Panc1 (cell line): ENCODE measurements around the gene HSBP1L1. TPM values are rescaled to one million over a fixed set of nuclear protein-coding genes. Genes with fewer than 3 reads are reported as not detected.

ENCODE experiments used
- ATAC-seq: fragments of 200-7000 bp; cut with Tn5 transposase; 2 replicates; pipeline ENCODE4 v1.9.1; 2020; ENCODE audit warnings: mild to moderate bottlenecking, moderate library complexity
- BruUV-seq: library from RNA; stranded (reverse); fragments of 400-500 nt; replicated peaks from 2 replicates; lab custom pipeline; 2021; lab: Mats Ljungman, UMichigan
- CTCF ChIA-PET: fragments of 300-600 bp; sonication (Branson Sonifier 250); formaldehyde crosslinking; loops from one replicate; lab custom pipeline; 2022; ENCODE audit warnings: antibody characterized with exemption; lab: Charles Lee
- POLR2A ChIA-PET: fragments of 300-600 bp; sonication (Branson Sonifier 250); formaldehyde crosslinking; loops from one replicate; lab custom pipeline; 2022; ENCODE audit warnings: antibody characterized with exemption; lab: Charles Lee
- DNase-seq: peaks from one replicate; pipeline ENCODE4 v3.0.0-alpha.2; 2010; ENCODE audit warnings: low read depth, low spot score
- H3K27ac ChIP-seq: 2 replicates; pipeline ENCODE4 v1.5.1; 2011; ENCODE audit warnings: mild to moderate bottlenecking, low read length, inconsistent platforms
- H3K27me3 ChIP-seq: fragments of 200-500 bp; sonication (Bioruptor generic); 2 replicates; pipeline ENCODE4 v1.6.0; 2014; ENCODE audit warnings: low read length, inconsistent platforms; ENCODE audit not compliant: control insufficient read depth, insufficient read depth
- H3K36me3 ChIP-seq: fragments of 200-500 bp; sonication (Bioruptor generic); 2 replicates; pipeline ENCODE4 v1.5.1; 2014; ENCODE audit warnings: inconsistent platforms, mild to moderate bottlenecking, low read length, moderate library complexity; ENCODE audit not compliant: control insufficient read depth, insufficient read depth
- H3K4me1 ChIP-seq: 2 replicates; pipeline ENCODE4 v1.5.1; 2011; ENCODE audit warnings: inconsistent platforms, mild to moderate bottlenecking, low read length, moderate library complexity; ENCODE audit not compliant: control insufficient read depth, insufficient read depth
- H3K4me3 ChIP-seq, 2 experiments: 2 replicates each; pipeline ENCODE4 v1.5.1; 2011 to 2012; ENCODE audit warnings: low read depth in 2 of 2, low read length in 2 of 2, mild to moderate bottlenecking in 2 of 2, inconsistent platforms in 1 of 2, moderate library complexity in 1 of 2
- H3K9me3 ChIP-seq: fragments of 200-500 bp; sonication (Bioruptor generic); 2 replicates; pipeline ENCODE4 v1.5.1; 2014; ENCODE audit warnings: low read depth, mild to moderate bottlenecking, inconsistent platforms, low read length, moderate library complexity; ENCODE audit not compliant: control insufficient read depth, insufficient read depth
- POLR2AphosphoS5 ChIP-seq: IDR thresholded peaks from 2 replicates; pipeline ENCODE4 v1.6.1; 2012; ENCODE audit warnings: mild to moderate bottlenecking, low read depth, low read length, moderate library complexity
- SIN3A ChIP-seq: IDR thresholded peaks from 2 replicates; pipeline ENCODE4 v1.6.1; 2012; ENCODE audit warnings: low read depth, mild to moderate bottlenecking, low read length, moderate library complexity, borderline replicate concordance; ENCODE audit not compliant: insufficient read depth
- TCF7L2 ChIP-seq: IDR thresholded peaks from 2 replicates; pipeline ENCODE4 v1.6.1; 2011; ENCODE audit warnings: mild to moderate bottlenecking, low read depth, low read length, inconsistent platforms
- in situ Hi-C: cut with HindIII; loops from 2 replicates; pipeline ENCODE4 v1.10.0; 2016; ENCODE audit warnings: low sequenced_read_pairs, low pct_unique_long_range_greater_than_20kb
- intact Hi-C: fragments of 100-400 bp; cut with micrococcal nuclease; formaldehyde crosslinking; loops from one replicate; pipeline ENCODE4 v1.10.0; 2022; ENCODE audit not compliant: unreplicated experiment
- total RNA-seq: library from RNA; stranded (reverse); gene quantifications from one replicate; pipeline ENCODE4 v1.2.1, GENCODE V29; 2021; ENCODE audit not compliant: unreplicated experiment
- TF ChIP-seq, protein P1 (sequence below): fragments of 450-650 bp; IDR thresholded peaks from 2 replicates; pipeline ENCODE4 v1.5.1; 2017; ENCODE audit warnings: mild to moderate bottlenecking
- TF ChIP-seq, protein P2 (sequence below), 2 experiments: IDR thresholded peaks; 2 replicates each; pipeline ENCODE4 v1.6.1; 2011 to 2012; ENCODE audit warnings: low read depth in 2 of 2, control low read depth in 1 of 2, low read length in 1 of 2, mild to moderate bottlenecking in 1 of 2, moderate library complexity in 1 of 2; ENCODE audit not compliant: insufficient read depth in 1 of 2

The HSBP1L1 gene
- total RNA-seq, 1 experiment from 2014 or later, result 45.4 TPM

DNA sequence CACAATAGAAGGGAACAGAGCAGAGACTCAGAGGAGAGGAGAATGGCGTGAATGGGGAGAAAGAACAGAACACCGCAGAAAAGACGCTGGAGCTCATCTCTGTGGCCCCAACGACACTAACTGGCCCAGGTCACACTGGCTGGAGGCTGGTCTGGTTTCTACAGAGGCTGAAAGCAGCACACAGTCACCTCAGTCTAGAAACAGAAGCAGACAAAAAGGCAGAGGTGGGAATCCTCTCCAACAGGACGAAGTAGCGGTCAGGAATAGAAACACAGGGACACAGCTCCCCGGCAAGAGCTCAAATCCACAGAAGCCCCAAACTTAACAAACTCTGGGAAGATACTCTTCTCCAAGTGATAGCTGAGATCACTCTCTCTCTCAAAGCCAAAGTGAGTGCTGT, 22.2 kb upstream of the HSBP1L1 start:
- TF ChIP-seq, protein P1, sequence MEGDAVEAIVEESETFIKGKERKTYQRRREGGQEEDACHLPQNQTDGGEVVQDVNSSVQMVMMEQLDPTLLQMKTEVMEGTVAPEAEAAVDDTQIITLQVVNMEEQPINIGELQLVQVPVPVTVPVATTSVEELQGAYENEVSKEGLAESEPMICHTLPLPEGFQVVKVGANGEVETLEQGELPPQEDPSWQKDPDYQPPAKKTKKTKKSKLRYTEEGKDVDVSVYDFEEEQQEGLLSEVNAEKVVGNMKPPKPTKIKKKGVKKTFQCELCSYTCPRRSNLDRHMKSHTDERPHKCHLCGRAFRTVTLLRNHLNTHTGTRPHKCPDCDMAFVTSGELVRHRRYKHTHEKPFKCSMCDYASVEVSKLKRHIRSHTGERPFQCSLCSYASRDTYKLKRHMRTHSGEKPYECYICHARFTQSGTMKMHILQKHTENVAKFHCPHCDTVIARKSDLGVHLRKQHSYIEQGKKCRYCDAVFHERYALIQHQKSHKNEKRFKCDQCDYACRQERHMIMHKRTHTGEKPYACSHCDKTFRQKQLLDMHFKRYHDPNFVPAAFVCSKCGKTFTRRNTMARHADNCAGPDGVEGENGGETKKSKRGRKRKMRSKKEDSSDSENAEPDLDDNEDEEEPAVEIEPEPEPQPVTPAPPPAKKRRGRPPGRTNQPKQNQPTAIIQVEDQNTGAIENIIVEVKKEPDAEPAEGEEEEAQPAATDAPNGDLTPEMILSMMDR, result no peak
- TF ChIP-seq, protein P2, sequence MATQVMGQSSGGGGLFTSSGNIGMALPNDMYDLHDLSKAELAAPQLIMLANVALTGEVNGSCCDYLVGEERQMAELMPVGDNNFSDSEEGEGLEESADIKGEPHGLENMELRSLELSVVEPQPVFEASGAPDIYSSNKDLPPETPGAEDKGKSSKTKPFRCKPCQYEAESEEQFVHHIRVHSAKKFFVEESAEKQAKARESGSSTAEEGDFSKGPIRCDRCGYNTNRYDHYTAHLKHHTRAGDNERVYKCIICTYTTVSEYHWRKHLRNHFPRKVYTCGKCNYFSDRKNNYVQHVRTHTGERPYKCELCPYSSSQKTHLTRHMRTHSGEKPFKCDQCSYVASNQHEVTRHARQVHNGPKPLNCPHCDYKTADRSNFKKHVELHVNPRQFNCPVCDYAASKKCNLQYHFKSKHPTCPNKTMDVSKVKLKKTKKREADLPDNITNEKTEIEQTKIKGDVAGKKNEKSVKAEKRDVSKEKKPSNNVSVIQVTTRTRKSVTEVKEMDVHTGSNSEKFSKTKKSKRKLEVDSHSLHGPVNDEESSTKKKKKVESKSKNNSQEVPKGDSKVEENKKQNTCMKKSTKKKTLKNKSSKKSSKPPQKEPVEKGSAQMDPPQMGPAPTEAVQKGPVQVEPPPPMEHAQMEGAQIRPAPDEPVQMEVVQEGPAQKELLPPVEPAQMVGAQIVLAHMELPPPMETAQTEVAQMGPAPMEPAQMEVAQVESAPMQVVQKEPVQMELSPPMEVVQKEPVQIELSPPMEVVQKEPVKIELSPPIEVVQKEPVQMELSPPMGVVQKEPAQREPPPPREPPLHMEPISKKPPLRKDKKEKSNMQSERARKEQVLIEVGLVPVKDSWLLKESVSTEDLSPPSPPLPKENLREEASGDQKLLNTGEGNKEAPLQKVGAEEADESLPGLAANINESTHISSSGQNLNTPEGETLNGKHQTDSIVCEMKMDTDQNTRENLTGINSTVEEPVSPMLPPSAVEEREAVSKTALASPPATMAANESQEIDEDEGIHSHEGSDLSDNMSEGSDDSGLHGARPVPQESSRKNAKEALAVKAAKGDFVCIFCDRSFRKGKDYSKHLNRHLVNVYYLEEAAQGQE (IDR thresholded peaks at IDR 0.05; ENCODE audit: insufficient read depth in 1 of 2, low read depth in 2 of 2, low read length in 1 of 2), result no peak
- TF ChIP-seq TCF7L2 (no peak), POLR2AphosphoS5 (no peak), SIN3A (no peak)
- in situ Hi-C loops, result no loop called here
- no TSS peak for BruUV-seq

DNA sequence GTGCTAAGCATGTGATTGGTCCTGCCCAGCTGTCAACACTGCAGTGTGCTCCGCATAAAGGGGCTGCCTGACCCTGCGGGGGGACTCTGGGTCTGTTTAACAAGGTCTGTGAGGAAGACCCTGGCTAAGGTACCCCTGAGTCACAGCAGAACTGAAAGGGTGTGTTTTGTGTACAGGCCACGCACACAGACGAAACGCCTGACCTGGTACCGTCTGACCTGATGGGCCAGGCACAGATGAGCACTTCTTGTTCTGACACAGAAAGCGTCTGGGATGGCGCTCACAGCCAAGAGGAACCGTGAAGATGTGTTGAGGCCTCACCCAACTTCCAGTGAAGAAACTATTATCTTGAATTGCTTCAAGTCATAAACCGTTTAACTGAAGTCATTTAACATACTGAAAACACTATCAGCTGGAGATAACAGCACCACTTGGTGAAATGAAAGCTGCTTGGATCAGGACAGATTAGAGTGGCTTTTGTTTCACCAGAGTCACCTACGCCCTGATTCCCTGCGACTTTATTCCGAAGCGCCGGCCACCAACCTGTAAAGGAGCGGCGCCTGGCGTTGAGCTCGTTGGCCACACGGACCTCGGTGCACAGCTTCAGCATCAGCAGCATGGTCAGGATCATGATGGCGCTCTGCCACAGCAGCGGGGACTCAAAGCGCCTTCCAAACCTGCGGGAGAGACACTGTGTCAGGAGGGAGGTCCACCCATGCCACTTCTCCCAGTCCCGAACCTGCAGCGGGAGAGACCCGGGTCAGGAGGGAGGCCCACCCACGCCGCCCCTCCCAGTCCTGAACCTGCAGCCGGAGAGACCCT, 21.4 kb upstream of the HSBP1L1 start:
- DNase-seq (no peak), ATAC-seq (no peak)
- Histone ChIP-seq H3K9me3 (no peaks in the 10 kb centered on the region), H3K36me3 (no peaks in the 10 kb centered on the region; the same call in 1 of the 2 replicates), H3K4me1 (peaks cover 22% of the 10 kb centered on the region), H3K4me3 (no peak overlapping the region), H3K27me3 (no peaks in the 10 kb centered on the region), H3K27ac (no peak overlapping the region)
- TF ChIP-seq POLR2AphosphoS5 (no peak), SIN3A (no peak), TCF7L2 (no peak)
- TF ChIP-seq, protein P1, result no peak
- TF ChIP-seq, protein P2 (IDR thresholded peaks at IDR 0.05; ENCODE audit: insufficient read depth in 1 of 2, low read depth in 2 of 2, low read length in 1 of 2), result no peak
- CTCF ChIA-PET, result interaction anchor here (0.6 kb wide), 1 partner anchor 96 kb away, joined by 6 read pairs; no protein-coding TSS in a partner anchor
- POLR2A ChIA-PET, result no interaction called here
- no TSS peak for BruUV-seq
- in situ Hi-C loops, result no loop called here
- intact Hi-C loops, result no loop called here

More for the DNA sequence above, 22.2 kb upstream of the HSBP1L1 start:
- H3K4me1 ChIP-seq, result peaks cover 22% of the 10 kb centered on the region
- no peak overlapping the region for H3K27ac ChIP-seq
- ChIA-PET POLR2A (interaction anchor here (0.6 kb wide), 1 partner anchor 44 kb away, joined by 8 read pairs; no protein-coding TSS in a partner anchor), CTCF (no interaction called here)
- intact Hi-C loops, result no loop called here
- ATAC-seq (no peak), DNase-seq (no peak)
- no peaks in the 10 kb centered on the region for H3K9me3 ChIP-seq
- H3K36me3 ChIP-seq, result no peaks in the 10 kb centered on the region; the same call in 1 of the 2 replicates
- H3K4me3 ChIP-seq, result no peak overlapping the region
- no peaks in the 10 kb centered on the region for H3K27me3 ChIP-seq
